Erythroblast (primary cell): Measurements from ENCODE around the gene SCAF4.

Source experiments
- DNase-seq, 2 experiments: peaks; one replicate each; lab custom pipeline; 2025; lab: John Stamatoyannopoulos, UW
- GATA1 ChIP-seq: IDR thresholded peaks from 2 replicates; pipeline ENCODE4 v1.6.1; 2011; ENCODE audit warnings: low read depth, mild to moderate bottlenecking, control low read depth, low read length, moderate library complexity
- POLR2A ChIP-seq: IDR thresholded peaks from 2 replicates; pipeline ENCODE4 v1.6.1; 2011; ENCODE audit warnings: mild to moderate bottlenecking, low read length

Gene SCAF4

DNA sequence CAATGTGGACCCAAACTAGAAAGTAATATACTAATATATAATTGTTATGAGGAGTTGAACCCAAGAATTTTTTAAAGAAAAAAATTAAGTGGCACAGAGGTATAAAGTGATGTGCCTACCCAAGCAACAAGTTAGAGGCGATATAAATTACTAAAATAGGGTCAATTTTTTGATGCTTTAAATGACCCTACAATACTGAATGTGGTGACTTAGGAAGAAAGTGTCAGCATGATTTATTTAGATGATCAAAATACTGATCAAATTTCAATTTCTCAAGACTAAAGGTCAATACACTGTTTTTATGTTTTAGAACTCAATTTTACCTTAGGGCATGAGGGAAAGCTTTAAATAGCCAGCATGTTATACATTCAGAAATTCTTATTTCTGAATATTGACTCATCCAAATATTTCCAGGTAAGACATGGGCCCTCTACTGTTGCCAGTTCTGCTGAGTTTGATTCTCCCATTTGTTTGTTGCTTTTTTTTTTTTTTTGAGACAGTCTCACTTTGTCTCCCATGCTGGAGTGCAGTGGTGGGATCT lies 20.1 kb downstream of the SCAF4 start:
- no peak for TF ChIP-seq POLR2A
- TF ChIP-seq GATA1: no peak
- DNase-seq: no peak

DNA sequence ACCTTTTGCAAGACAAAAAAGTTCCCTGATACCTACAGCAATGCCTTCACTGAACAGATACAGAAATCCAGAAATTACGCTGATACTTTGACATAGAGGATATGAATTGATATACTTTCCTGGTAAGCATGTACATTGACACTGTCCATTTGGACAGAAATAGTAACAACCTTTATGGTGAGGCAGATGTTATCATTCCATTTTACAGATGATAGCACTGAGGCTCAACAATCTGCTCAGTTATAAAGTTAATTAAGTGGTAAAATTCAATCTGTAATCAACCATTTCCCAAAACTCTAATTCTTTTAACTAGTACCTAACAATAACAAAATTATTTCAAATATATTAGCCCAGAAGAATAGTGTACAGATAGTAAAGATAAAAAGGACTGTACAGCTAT lies 20.6 kb downstream of the SCAF4 start:
- TF ChIP-seq POLR2A (no peak), GATA1 (no peak)
- DNase-seq: no peak

- no peak for DNase-seq
- TF ChIP-seq POLR2A: no peak
- no peak for TF ChIP-seq GATA1
These were observed 21.3 kb downstream of the SCAF4 start for GRCh38 chr21:31710586-31710985.

GRCh38 chr21:31708541-31708940 lies 23.4 kb downstream of the SCAF4 start:
- DNase-seq: no peak
- TF ChIP-seq POLR2A (no peak), GATA1 (no peak)

DNA sequence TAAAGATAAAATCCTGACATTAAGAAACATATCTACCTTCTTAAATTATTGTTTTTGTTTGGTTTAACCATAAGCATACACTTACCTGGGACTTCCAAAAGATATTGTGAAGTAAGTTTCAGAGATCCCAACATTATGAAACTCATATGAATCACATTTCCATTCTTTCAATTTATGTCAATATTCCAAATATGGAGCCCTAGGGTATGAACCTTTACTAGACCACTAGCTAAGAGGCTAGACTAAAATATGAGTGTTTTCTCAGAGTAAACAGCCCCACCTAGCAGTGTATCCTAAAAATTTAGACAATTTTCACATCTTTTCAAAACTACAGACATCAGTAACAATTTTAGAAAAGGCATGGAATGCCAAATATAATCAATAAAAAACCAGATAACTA lies 24.4 kb downstream of the SCAF4 start:
- no peak for DNase-seq
- TF ChIP-seq POLR2A (no peak), GATA1 (no peak)

DNA sequence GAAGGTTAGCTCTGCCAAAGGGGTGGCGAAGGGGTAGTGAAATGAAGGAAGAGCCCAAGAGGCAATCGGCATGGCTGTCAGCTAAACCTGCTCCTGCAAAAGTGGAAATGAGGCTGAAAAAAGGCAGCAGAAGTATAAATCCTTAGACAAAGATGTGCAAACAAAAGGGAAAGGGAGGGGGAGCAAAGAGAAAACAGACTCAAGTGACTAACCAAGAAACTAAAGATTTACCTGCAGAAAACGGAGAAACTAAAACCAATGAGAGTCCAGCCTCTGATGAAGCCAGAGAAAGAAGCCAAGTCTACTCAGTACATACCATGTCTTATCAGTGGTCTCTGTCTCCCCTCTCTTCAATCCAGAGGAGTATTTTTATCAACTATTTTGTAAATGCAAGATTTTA lies 25.4 kb downstream of the SCAF4 start:
- no peak for DNase-seq
- TF ChIP-seq GATA1 (no peak), POLR2A (no peak)

DNA sequence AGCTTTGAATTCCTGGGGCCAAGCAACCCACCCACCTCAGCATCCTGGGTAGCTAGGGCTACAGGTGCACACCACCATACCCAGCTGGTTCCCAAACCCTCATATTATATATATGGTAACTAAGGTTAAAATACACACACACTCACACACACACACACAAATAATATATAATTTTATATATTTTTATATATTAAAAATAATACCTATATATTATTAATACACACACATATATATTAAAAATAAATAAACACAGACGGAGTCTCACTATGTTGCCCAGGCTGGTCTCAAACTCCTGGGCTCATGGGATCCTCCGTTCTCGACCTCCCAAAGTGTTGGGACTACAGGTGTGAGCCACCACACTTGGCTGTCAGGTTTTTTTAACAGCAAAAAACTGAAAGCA lies 31.9 kb downstream of the SCAF4 start:
- no peak for DNase-seq

GRCh38 chr21:31698461-31698860 lies 33.5 kb downstream of the SCAF4 start:
- no peak for TF ChIP-seq POLR2A
- TF ChIP-seq GATA1: no peak
- no peak for DNase-seq

More for the DNA sequence above, 31.9 kb downstream of the SCAF4 start:
- TF ChIP-seq GATA1 (no peak), POLR2A (no peak)

GRCh38 chr21:31696424-31696823 lies 35.5 kb downstream of the SCAF4 start:
- TF ChIP-seq GATA1: no peak
- TF ChIP-seq POLR2A: no peak
- DNase-seq: no peak

GRCh38 chr21:31693222-31693621 lies 38.7 kb downstream of the SCAF4 start:
- no peak for TF ChIP-seq POLR2A
- TF ChIP-seq GATA1: no peak
- no peak for DNase-seq

DNA sequence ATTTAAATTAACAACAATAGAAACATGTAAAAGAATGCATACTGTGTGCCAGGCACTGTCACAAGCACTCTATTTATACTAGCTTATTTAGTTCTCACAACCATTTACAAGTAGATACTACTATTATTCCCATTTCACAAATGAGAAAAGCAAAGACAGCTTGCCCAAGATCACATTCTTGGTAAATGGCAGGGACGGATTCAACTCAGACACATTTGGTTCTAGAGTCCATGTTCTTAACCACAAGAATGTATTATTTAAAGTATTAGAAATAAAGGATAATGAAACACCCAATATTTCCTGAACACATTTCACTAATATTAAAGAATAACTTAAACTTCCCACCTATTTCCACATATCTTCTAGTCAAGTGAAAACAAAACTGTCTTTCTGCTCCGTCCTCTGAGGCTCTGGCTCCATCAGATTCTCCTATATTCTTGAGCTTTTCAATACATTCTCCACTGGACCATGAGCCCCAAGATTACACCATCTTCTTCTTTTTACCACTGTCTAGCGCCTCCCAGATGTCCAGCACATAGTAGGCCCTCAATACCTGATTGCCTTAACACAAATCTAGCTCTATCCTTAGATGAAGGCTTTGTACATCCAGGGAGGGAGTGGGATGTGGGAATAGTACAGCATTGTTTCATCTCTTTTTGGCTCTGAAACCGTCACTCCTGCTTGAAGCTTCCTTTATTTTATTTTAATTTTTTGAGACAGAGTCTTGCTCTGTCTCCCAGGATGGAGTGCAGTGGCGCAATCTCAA lies 43.1 kb downstream of the SCAF4 start:
- TF ChIP-seq POLR2A: no peak
- no peak for TF ChIP-seq GATA1
- DNase-seq: no peak

GRCh38 chr21:31687108-31687507 lies 44.8 kb downstream of the SCAF4 start:
- TF ChIP-seq GATA1 (no peak), POLR2A (no peak)
- DNase-seq: no peak

DNA sequence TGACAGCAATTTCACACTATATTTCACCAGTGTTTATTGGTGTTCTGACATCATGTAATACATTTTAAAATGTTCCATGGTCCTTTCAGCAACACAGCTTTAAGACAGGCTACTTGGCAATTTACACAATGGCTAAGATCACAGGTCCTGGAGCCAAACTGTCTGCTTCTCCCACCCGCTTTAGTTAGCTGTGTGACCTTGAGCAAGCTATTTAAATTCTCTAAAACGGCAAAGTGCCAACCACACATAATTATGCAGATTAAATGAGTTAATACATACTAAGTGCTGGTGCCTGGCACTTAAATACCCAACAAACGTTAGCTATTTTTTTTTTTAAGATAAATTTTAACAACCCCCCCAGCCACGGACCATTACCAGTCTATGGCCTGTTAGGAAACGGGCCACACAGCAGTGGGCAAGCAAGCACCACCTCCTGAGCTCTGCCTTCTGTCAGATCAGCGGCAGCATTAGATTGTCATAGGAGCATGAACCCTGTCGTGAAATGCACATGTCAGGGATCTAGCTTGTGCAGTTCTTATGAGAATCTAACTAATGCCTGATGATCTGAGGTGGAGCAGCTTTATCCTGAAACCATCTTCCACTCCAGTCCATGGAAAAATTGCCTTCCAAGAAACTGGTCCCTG lies 45.5 kb downstream of the SCAF4 start:
- TF ChIP-seq GATA1: no peak
- no peak for TF ChIP-seq POLR2A
- DNase-seq: no peak

DNA sequence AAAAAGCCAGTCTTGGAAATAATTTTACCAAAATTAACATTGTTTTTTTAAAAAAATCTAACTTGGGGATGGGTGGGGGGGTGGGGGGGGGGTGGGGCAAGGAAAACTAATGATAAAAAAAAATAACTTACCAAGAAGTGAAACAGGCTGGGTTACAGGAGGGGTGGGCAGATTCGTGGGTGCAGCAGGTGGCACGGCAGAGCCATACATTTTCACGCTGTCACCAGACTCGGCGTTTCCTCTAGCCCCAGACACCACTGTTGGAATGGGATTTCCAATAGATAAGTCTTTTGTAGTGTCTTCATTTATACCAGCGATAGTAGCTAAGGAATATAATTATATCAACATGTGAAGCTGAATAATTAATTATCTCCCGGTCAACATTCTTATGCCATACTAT lies 47.0 kb downstream of the SCAF4 start:
- DNase-seq: no peak
- no peak for TF ChIP-seq GATA1
- no peak for TF ChIP-seq POLR2A
